ENCODE results near the gene RSAD2.

The RSAD2 gene

DNA sequence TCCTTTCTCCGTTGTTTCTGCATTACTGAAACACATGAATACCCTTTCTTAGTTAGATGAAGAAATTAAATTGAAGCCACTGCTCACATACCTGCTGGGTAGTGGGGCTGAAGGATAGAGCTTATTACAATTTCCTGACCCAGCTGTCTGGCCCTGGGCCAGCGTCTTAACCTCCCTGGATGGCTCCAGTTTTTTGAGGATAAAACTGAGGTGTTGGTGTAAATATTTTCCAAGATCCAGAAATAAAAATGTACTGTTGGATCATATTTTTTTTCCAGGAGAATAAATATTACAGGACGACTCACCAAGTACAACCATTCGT, 43.1 kb downstream of the RSAD2 start:
- no peaks in the 10 kb centered on the region for H3K9me3 ChIP-seq (ENCODE audit: control insufficient read depth, insufficient read depth, low read depth, low read length)
- no peak for TF ChIP-seq ZNF626 (tag by site-specific recombination; IDR thresholded peaks at IDR 0.05)
- TF ChIP-seq ZNF214 (tag by site-specific recombination; IDR thresholded peaks at IDR 0.05; ENCODE audit: borderline replicate concordance): no peak
- TF ChIP-seq, protein P1, sequence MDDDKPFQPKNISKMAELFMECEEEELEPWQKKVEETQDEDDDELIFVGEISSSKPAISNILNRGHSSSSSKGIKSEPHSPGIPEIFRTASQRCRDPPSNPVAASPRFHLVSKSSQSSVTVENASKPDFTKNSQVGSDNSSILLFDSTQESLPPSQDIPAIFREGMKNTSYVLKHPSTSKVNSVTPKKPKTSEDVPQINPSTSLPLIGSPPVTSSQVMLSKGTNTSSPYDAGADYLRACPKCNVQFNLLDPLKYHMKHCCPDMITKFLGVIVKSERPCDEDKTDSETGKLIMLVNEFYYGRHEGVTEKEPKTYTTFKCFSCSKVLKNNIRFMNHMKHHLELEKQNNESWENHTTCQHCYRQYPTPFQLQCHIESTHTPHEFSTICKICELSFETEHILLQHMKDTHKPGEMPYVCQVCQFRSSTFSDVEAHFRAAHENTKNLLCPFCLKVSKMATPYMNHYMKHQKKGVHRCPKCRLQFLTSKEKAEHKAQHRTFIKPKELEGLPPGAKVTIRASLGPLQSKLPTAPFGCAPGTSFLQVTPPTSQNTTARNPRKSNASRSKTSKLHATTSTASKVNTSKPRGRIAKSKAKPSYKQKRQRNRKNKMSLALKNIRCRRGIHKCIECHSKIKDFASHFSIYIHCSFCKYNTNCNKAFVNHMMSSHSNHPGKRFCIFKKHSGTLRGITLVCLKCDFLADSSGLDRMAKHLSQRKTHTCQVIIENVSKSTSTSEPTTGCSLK (tag by site-specific recombination; IDR thresholded peaks at IDR 0.05): no peak
- TF ChIP-seq, protein P2, sequence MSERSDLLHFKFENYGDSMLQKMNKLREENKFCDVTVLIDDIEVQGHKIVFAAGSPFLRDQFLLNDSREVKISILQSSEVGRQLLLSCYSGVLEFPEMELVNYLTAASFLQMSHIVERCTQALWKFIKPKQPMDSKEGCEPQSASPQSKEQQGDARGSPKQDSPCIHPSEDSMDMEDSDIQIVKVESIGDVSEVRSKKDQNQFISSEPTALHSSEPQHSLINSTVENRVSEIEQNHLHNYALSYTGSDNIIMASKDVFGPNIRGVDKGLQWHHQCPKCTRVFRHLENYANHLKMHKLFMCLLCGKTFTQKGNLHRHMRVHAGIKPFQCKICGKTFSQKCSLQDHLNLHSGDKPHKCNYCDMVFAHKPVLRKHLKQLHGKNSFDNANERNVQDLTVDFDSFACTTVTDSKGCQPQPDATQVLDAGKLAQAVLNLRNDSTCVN (tag by site-specific recombination; optimal IDR thresholded peaks at IDR 0.05): no peak
- TF ChIP-seq, protein P3, sequence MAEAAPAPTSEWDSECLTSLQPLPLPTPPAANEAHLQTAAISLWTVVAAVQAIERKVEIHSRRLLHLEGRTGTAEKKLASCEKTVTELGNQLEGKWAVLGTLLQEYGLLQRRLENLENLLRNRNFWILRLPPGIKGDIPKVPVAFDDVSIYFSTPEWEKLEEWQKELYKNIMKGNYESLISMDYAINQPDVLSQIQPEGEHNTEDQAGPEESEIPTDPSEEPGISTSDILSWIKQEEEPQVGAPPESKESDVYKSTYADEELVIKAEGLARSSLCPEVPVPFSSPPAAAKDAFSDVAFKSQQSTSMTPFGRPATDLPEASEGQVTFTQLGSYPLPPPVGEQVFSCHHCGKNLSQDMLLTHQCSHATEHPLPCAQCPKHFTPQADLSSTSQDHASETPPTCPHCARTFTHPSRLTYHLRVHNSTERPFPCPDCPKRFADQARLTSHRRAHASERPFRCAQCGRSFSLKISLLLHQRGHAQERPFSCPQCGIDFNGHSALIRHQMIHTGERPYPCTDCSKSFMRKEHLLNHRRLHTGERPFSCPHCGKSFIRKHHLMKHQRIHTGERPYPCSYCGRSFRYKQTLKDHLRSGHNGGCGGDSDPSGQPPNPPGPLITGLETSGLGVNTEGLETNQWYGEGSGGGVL (tag by site-specific recombination; IDR thresholded peaks at IDR 0.05): no peak
- TF ChIP-seq ZNF549 (tag by site-specific recombination; IDR thresholded peaks at IDR 0.05): no peak
- no peak for TF ChIP-seq SP7 (tag by site-specific recombination; IDR thresholded peaks at IDR 0.05)
- TF ChIP-seq, protein P4, sequence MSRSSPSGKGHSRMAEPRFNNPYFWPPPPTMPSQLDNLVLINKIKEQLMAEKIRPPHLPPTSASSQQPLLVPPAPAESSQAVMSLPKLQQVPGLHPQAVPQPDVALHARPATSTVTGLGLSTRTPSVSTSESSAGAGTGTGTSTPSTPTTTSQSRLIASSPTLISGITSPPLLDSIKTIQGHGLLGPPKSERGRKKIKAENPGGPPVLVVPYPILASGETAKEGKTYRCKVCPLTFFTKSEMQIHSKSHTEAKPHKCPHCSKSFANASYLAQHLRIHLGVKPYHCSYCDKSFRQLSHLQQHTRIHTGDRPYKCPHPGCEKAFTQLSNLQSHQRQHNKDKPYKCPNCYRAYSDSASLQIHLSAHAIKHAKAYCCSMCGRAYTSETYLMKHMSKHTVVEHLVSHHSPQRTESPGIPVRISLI (tag by site-specific recombination; IDR thresholded peaks at IDR 0.05): no peak
- no peak for TF ChIP-seq ZNF366 (tag by site-specific recombination; conservative IDR thresholded peaks at IDR 0.05)
- no peak overlapping the region for H3K27ac ChIP-seq (ENCODE audit: extremely low read depth, low read depth, low read length)
- H3K4me3 ChIP-seq (ENCODE audit: low read depth, low read length): no peak overlapping the region
- no peaks in the 10 kb centered on the region for H3K4me1 ChIP-seq (ENCODE audit: control insufficient read depth, insufficient read depth, low read length)
- ChIA-PET CTCF (interaction anchor here (0.6 to 1.5 kb wide), 8 partner anchors 9 to 173 kb away, joined by 3 to 4 read pairs (median 4); no protein-coding TSS in a partner anchor), POLR2A (no interaction called here)
- H3K36me3 ChIP-seq (ENCODE audit: control insufficient read depth in 2 of 2, insufficient read depth in 1 of 2, low read length in 2 of 2): no peaks in the 10 kb centered on the region

DNA sequence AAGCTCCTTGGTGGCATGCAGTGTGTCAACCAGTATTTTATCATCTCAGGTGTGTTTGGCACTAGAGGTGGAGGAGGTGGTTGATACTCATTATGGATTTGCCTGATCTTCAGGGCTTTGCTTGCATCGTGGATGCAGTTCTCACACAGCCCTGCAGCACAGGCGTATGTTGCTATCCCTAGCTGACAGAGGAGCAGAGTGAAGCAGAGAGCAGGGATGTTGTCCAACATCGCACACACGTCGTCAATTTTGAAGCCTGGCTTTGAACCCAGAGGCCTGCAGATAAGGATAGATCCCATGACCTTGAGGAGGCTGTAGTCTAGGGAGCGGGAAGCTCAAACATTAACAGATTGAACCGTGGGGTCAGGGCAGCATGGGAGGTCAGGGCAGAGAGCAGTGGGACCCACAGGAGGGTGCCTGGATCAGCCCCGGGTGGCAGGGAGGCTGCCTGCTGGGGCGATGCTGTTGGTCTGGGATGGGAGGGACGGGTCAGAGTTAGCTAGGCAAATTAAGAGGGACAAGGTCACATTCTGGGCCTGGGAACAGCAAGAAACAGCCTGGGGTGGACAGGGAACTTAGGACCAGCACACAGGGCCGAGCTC, 43.8 kb downstream of the RSAD2 start:
- ChIA-PET CTCF (interaction anchor here (0.6 to 1.5 kb wide), 7 partner anchors 9 to 173 kb away, joined by 3 to 4 read pairs (median 3); no protein-coding TSS in a partner anchor), POLR2A (no interaction called here)
- Histone ChIP-seq H3K36me3 (ENCODE audit: control insufficient read depth in 2 of 2, insufficient read depth in 1 of 2, low read length in 2 of 2) (no peaks in the 10 kb centered on the region), H3K9me3 (ENCODE audit: control insufficient read depth, insufficient read depth, low read depth, low read length) (no peaks in the 10 kb centered on the region), H3K27ac (ENCODE audit: extremely low read depth, low read depth, low read length) (no peak overlapping the region), H3K4me3 (ENCODE audit: low read depth, low read length) (no peak overlapping the region), H3K4me1 (ENCODE audit: control insufficient read depth, insufficient read depth, low read length) (no peaks in the 10 kb centered on the region)
- TF ChIP-seq ZNF174 (tag by site-specific recombination; IDR thresholded peaks at IDR 0.05): no peak
- TF ChIP-seq ZIC2 (tag by site-specific recombination; IDR thresholded peaks at IDR 0.05): peak; percentile 23; the same call in 1 of the 2 replicates

DNA sequence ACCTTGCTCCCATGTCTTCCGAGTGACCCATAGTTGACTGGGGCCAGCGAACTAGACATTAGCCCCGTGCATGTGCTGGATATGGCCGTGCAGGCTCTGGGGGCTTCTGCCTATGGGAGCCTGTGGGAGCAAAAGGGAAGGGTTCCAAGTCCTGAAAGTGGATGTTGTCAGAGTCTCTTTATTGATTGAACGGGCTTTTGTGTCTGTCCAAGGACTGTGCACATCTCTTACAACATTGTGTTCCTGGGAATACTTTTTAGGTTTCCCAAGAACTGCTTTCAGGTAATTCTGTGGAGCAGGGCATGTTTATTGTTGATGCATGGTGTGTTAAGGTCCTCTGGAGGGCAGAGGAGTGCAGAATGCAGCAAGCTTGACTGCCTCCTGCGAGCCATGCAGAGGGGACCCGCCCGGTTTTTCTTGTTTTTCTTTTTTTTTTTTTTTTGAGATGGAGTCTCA, 44.7 kb downstream of the RSAD2 start:
- Histone ChIP-seq H3K36me3 (ENCODE audit: control insufficient read depth in 2 of 2, insufficient read depth in 1 of 2, low read length in 2 of 2) (no peaks in the 10 kb centered on the region), H3K4me3 (ENCODE audit: low read depth, low read length) (no peak overlapping the region), H3K9me3 (ENCODE audit: control insufficient read depth, insufficient read depth, low read depth, low read length) (no peaks in the 10 kb centered on the region), H3K27ac (ENCODE audit: extremely low read depth, low read depth, low read length) (no peak overlapping the region), H3K4me1 (ENCODE audit: control insufficient read depth, insufficient read depth, low read length) (no peaks in the 10 kb centered on the region)
- POLR2A ChIA-PET: no interaction called here
- no peak for TF ChIP-seq ZNF777 (tag by site-specific recombination; IDR thresholded peaks at IDR 0.05; ENCODE audit: borderline replicate concordance)
- TF ChIP-seq, protein P5, sequence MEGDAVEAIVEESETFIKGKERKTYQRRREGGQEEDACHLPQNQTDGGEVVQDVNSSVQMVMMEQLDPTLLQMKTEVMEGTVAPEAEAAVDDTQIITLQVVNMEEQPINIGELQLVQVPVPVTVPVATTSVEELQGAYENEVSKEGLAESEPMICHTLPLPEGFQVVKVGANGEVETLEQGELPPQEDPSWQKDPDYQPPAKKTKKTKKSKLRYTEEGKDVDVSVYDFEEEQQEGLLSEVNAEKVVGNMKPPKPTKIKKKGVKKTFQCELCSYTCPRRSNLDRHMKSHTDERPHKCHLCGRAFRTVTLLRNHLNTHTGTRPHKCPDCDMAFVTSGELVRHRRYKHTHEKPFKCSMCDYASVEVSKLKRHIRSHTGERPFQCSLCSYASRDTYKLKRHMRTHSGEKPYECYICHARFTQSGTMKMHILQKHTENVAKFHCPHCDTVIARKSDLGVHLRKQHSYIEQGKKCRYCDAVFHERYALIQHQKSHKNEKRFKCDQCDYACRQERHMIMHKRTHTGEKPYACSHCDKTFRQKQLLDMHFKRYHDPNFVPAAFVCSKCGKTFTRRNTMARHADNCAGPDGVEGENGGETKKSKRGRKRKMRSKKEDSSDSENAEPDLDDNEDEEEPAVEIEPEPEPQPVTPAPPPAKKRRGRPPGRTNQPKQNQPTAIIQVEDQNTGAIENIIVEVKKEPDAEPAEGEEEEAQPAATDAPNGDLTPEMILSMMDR (tag by site-specific recombination; IDR thresholded peaks at IDR 0.05): 0 out of 2 replicates have a peak, but pooled peaks have one; percentile 26
- CTCF ChIA-PET: interaction anchor here (0.6 kb wide), 1 partner anchor 10 kb away, joined by 3 read pairs; no protein-coding TSS in a partner anchor
